Hepatocyte (in vitro differentiated cells): ENCODE results near the gene ZNF830. TPM values are rescaled to one million over a fixed set of nuclear protein-coding genes. Genes with fewer than 3 reads are reported as not detected.

ENCODE experiments used
- DNase-seq: peaks from one replicate; pipeline ENCODE4 v3.0.0-alpha.2; 2016; ENCODE audit warnings: low spot score
- H2AFZ ChIP-seq: fragments of 200-600 bp; sonication (generic); 2 replicates; pipeline ENCODE4 v1.6.0; 2016; ENCODE audit warnings: antibody characterized with exemption, mild to moderate bottlenecking
- H3K27ac ChIP-seq: fragments of 200-600 bp; sonication (generic); 2 replicates; pipeline ENCODE4 v1.5.1; 2016; ENCODE audit warnings: mild to moderate bottlenecking
- H3K27me3 ChIP-seq: fragments of 200-600 bp; sonication (generic); 2 replicates; pipeline ENCODE4 v1.6.1; 2016
- H3K36me3 ChIP-seq: fragments of 200-600 bp; sonication (generic); replicated peaks from 2 replicates; pipeline ENCODE4 v1.5.1; 2016; ENCODE audit warnings: low read depth; ENCODE audit not compliant: insufficient read depth
- H3K4me1 ChIP-seq: fragments of 200-600 bp; sonication (generic); 2 replicates; pipeline ENCODE4 v1.5.1; 2016; ENCODE audit warnings: mild to moderate bottlenecking, moderate library complexity; ENCODE audit not compliant: insufficient read depth
- H3K4me2 ChIP-seq: fragments of 200-600 bp; sonication (generic); 2 replicates; pipeline ENCODE4 v1.6.0; 2016
- H3K4me3 ChIP-seq: fragments of 200-600 bp; sonication (generic); 2 replicates; pipeline ENCODE4 v1.5.1; 2016; ENCODE audit warnings: mild to moderate bottlenecking
- H3K79me2 ChIP-seq: fragments of 200-600 bp; sonication (generic); 2 replicates; pipeline ENCODE4 v1.6.0; 2017; ENCODE audit warnings: mild to moderate bottlenecking
- H3K9me2 ChIP-seq: fragments of 200-600 bp; sonication (generic); replicated peaks from 2 replicates; pipeline ENCODE4 v1.6.0; 2017; ENCODE audit warnings: mild to moderate bottlenecking; ENCODE audit not compliant: insufficient read depth
- H3K9me3 ChIP-seq: fragments of 200-600 bp; sonication (generic); 2 replicates; pipeline ENCODE4 v1.5.1; 2016; ENCODE audit warnings: low read depth, mild to moderate bottlenecking
- H4K20me1 ChIP-seq: fragments of 200-600 bp; sonication (generic); 2 replicates; pipeline ENCODE4 v1.6.0; 2016; ENCODE audit warnings: mild to moderate bottlenecking; ENCODE audit not compliant: insufficient read depth, poor library complexity, severe bottlenecking
- EZH2 ChIP-seq: fragments of 200-600 bp; sonication (generic); IDR thresholded peaks from 2 replicates; pipeline ENCODE4 v1.6.1; 2016; ENCODE audit warnings: antibody characterized with exemption, mild to moderate bottlenecking, borderline replicate concordance
- EZH2phosphoT487 ChIP-seq: fragments of 200-600 bp; sonication (generic); IDR thresholded peaks from one replicate; pipeline ENCODE4 v1.6.1; 2018; ENCODE audit warnings: antibody characterized with exemption, mild to moderate bottlenecking, low read depth, moderate library complexity; ENCODE audit not compliant: unreplicated experiment, severe bottlenecking
- WGBS: methylation state at CpG from one replicate; pipeline ENCODE4 v1.1.6; 2016; ENCODE audit warnings: low lambda C conversion rate; ENCODE audit errors: missing lambda C conversion rate; 5-methylcytosine and 5-hydroxymethylcytosine counted together
- polyA plus RNA-seq: library from polyadenylated mRNA; unstranded; fragments of >200 nt; fragmentation: Nextera tagmentation; extraction: Ambion mirVana; gene quantifications from 2 replicates; pipeline ENCODE4 v1.2.1, GENCODE V29; 2016
- total RNA-seq: library from RNA; depleted of rRNA; stranded (reverse); fragments of >200 nt; gene quantifications from 2 replicates; pipeline ENCODE4 v1.2.3, GENCODE V29; 2014
- TF ChIP-seq, protein P1 (sequence below): fragments of 200-600 bp; sonication (generic); IDR thresholded peaks from 2 replicates; pipeline ENCODE4 v1.5.1; 2016; ENCODE audit warnings: antibody characterized with exemption, mild to moderate bottlenecking; ENCODE audit not compliant: poor library complexity

The ZNF830 gene
- total and polyA plus RNA-seq, 2 experiments from 2014 or later, result 11.0 to 11.8 TPM

DNA sequence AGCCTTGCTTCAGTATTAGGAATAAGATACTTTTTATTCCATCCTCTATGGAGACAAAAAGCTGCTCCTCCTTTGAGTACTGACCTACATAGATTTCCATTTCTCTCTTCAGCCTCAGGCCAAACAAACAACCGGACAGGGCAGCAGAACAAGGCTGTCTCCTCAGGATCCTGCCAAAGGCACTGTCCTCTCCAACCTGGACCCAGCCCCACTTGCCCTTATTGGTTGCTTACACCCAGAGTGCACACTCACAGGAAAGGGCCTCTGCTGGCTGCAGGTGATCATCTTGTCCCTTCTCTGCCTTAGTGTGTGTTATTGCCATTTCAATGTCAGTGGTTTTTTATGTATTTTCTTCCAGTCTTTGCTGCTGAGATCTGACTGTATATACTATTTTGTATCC is 45.6 kb downstream of the ZNF830 start:
- Histone ChIP-seq H3K4me2 (no peak overlapping the region), H3K4me3 (no peak overlapping the region), H4K20me1 (no peaks in the 10 kb centered on the region), H3K4me1 (no peaks in the 10 kb centered on the region), H3K27ac (no peak overlapping the region), H3K36me3 (no peaks in the 10 kb centered on the region), H3K9me3 (no peaks in the 10 kb centered on the region), H3K79me2 (no peaks in the 10 kb centered on the region), H2AFZ (no peak overlapping the region), H3K27me3 (no peaks in the 10 kb centered on the region), H3K9me2 (no peaks in the 10 kb centered on the region)
- no peak for TF ChIP-seq EZH2
- TF ChIP-seq, protein P1, sequence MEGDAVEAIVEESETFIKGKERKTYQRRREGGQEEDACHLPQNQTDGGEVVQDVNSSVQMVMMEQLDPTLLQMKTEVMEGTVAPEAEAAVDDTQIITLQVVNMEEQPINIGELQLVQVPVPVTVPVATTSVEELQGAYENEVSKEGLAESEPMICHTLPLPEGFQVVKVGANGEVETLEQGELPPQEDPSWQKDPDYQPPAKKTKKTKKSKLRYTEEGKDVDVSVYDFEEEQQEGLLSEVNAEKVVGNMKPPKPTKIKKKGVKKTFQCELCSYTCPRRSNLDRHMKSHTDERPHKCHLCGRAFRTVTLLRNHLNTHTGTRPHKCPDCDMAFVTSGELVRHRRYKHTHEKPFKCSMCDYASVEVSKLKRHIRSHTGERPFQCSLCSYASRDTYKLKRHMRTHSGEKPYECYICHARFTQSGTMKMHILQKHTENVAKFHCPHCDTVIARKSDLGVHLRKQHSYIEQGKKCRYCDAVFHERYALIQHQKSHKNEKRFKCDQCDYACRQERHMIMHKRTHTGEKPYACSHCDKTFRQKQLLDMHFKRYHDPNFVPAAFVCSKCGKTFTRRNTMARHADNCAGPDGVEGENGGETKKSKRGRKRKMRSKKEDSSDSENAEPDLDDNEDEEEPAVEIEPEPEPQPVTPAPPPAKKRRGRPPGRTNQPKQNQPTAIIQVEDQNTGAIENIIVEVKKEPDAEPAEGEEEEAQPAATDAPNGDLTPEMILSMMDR, result no peak
- TF ChIP-seq EZH2phosphoT487, result no peak
- WGBS, result 88% methylated on average over 1 of the region's 1 CpG
- DNase-seq, result no peak

DNA sequence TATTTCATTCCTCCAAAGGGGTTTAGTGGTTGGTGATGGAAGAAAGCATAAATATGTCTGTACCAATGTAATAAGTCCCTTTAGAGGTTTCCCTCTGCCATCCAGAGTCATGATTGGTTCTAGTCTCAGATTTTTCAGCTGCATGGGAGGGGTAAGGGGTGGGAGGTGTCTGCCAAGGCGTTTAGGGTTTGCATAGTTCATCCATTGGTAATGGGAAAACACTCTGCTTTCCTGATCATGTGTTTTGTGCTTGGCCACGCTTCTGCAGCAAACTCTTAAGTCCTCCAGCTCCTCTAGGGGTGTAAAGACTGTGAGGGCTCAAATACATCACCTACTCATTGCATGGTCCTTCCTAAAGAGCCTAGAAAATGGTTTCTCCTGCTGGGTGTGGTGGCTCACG is 48.8 kb downstream of the ZNF830 start:
- H3K36me3 ChIP-seq, result no peaks in the 10 kb centered on the region

DNA sequence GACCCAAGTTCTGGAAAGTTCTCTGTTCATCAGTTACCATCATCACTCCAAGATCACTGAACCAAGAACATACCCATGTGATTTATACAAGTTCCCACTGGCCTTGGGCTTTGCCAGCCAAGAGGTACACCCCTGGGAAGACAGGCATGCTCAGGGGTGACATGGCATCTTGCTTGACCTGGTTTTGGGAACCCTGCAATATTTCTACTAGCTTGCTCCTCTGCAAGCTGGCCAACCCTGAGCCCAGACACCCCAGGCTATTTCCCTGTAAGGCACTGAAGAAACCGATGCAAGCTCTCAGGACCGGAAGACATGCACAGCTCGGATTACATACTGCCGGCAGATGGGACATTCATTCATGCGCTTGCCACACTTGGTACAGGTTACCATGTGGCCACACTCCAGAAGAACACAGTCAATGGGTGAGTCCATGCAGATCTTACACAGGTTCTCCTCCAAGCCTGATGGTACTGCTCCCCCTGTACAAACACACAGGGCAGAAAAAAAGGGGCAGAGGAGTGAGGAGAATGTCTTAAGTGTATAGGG is 50.4 kb downstream of the ZNF830 start:
- Histone ChIP-seq H3K9me2 (no peaks in the 10 kb centered on the region), H3K27me3 (no peaks in the 10 kb centered on the region), H3K79me2 (no peaks in the 10 kb centered on the region), H3K4me3 (no peak overlapping the region), H3K27ac (no peak overlapping the region), H3K9me3 (no peaks in the 10 kb centered on the region), H3K4me2 (no peak overlapping the region), H2AFZ (no peak overlapping the region), H3K36me3 (no peaks in the 10 kb centered on the region), H3K4me1 (no peaks in the 10 kb centered on the region), H4K20me1 (no peaks in the 10 kb centered on the region)
- no peak for DNase-seq
- TF ChIP-seq EZH2 (no peak), EZH2phosphoT487 (no peak)
- TF ChIP-seq, protein P1, result no peak
- WGBS, result 63% methylated on average over 5 of the region's 5 CpGs

More for the DNA sequence above, 48.8 kb downstream of the ZNF830 start:
- H3K27ac ChIP-seq, result no peak overlapping the region
- no peak overlapping the region for H2AFZ ChIP-seq
- no peaks in the 10 kb centered on the region for H4K20me1 ChIP-seq
- no peaks in the 10 kb centered on the region for H3K9me2 ChIP-seq
- H3K79me2 ChIP-seq, result no peaks in the 10 kb centered on the region
- H3K4me3 ChIP-seq, result no peak overlapping the region
- H3K27me3 ChIP-seq, result no peaks in the 10 kb centered on the region
- no peaks in the 10 kb centered on the region for H3K4me1 ChIP-seq
- WGBS, result 95% methylated on average over 3 of the region's 3 CpGs
- DNase-seq, result no peak
- no peaks in the 10 kb centered on the region for H3K9me3 ChIP-seq
- TF ChIP-seq, protein P1, result no peak
- TF ChIP-seq EZH2phosphoT487 (no peak), EZH2 (no peak)
- no peak overlapping the region for H3K4me2 ChIP-seq

Other genes starting within 250 kb of the ZNF830 start
- 0.76 and 2.6 TPM in 2 replicates for gene CCT6B, start 80 bp upstream of the ZNF830 start, total RNA-seq
- 1.7 and 2.4 TPM in 2 replicates for gene CCT6B, start 80 bp upstream of the ZNF830 start, polyA plus RNA-seq
- gene LIG3, start 19.0 kb downstream of the ZNF830 start, total RNA-seq, result 29.4 and 31.6 TPM in 2 replicates
- 15.7 and 18.0 TPM in 2 replicates for gene LIG3, start 19.0 kb downstream of the ZNF830 start, polyA plus RNA-seq
- gene RFFL, start 102.2 kb downstream of the ZNF830 start, total RNA-seq, result 22.7 and 22.9 TPM in 2 replicates
- gene RFFL, start 102.2 kb downstream of the ZNF830 start, polyA plus RNA-seq, result 12.9 and 14.0 TPM in 2 replicates
- 4.8 and 7.1 TPM in 2 replicates for gene RAD51D, start 158.3 kb downstream of the ZNF830 start, total RNA-seq
- gene RAD51D, start 158.3 kb downstream of the ZNF830 start, polyA plus RNA-seq, result 9.5 and 9.9 TPM in 2 replicates
- not detected in 2 replicates for gene FNDC8, start 160.1 kb downstream of the ZNF830 start, total RNA-seq
- not detected in 2 replicates for gene FNDC8, start 160.1 kb downstream of the ZNF830 start, polyA plus RNA-seq
- gene NLE1, start 180.8 kb downstream of the ZNF830 start, total RNA-seq, result 10.9 and 12.7 TPM in 2 replicates
- 3.9 and 6.7 TPM in 2 replicates for gene NLE1, start 180.8 kb downstream of the ZNF830 start, polyA plus RNA-seq
- gene UNC45B, start 186.3 kb downstream of the ZNF830 start, total RNA-seq, result 0.20 TPM in 1 of 2 replicates, not detected in the other
- gene UNC45B, start 186.3 kb downstream of the ZNF830 start, polyA plus RNA-seq, result not detected in 2 replicates
- gene SLC35G3, start 232.9 kb downstream of the ZNF830 start, total RNA-seq, result not detected in 2 replicates
- gene SLC35G3, start 232.9 kb downstream of the ZNF830 start, polyA plus RNA-seq, result not detected in 2 replicates